SK-N-SH (cell line): Measurements from ENCODE around the gene FAM222A.

Experiments used
- EP300 ChIP-seq, 2 experiments: IDR thresholded peaks; 2 replicates each; pipeline versions ENCODE4 v1.4.0 to v1.6.1; 2012; ENCODE audit warnings: borderline replicate concordance in 1 of 2, low read depth in 1 of 2, low read length in 1 of 2
- NFIC ChIP-seq: IDR thresholded peaks from 2 replicates; pipeline ENCODE4 v1.4.0; 2012; ENCODE audit warnings: borderline replicate concordance
- SIN3A ChIP-seq: IDR thresholded peaks from 2 replicates; pipeline ENCODE4 v1.6.1; 2012; ENCODE audit warnings: low read depth, mild to moderate bottlenecking, low read length, moderate library complexity, borderline replicate concordance
- TCF12 ChIP-seq: IDR thresholded peaks from 2 replicates; pipeline ENCODE4 v1.4.0; 2012
- TEAD4 ChIP-seq: IDR thresholded peaks from 2 replicates; pipeline ENCODE4 v1.4.0; 2012; ENCODE audit warnings: mild to moderate bottlenecking, borderline replicate concordance; ENCODE audit not compliant: insufficient read depth
- TF ChIP-seq, protein P1 (sequence below): fragments of 150-350 bp; IDR thresholded peaks from 2 replicates; pipeline ENCODE4 v1.6.1; 2017; ENCODE audit warnings: antibody characterized with exemption, low read length, low read depth, borderline replicate concordance
- TF ChIP-seq, protein P2 (sequence below): fragments of 200-600 bp; sonication (generic); IDR thresholded peaks from 2 replicates; pipeline ENCODE4 v1.6.1; 2017; ENCODE audit warnings: antibody characterized with exemption, mild to moderate bottlenecking, moderate library complexity
- TF ChIP-seq, protein P3 (sequence below): IDR thresholded peaks from 2 replicates; pipeline ENCODE4 v1.6.1; 2012; ENCODE audit warnings: mild to moderate bottlenecking, low read depth, low read length, moderate library complexity
- TF ChIP-seq, protein P4 (sequence below): IDR thresholded peaks from 2 replicates; pipeline ENCODE4 v1.4.0; 2012; ENCODE audit warnings: low read depth

DNA sequence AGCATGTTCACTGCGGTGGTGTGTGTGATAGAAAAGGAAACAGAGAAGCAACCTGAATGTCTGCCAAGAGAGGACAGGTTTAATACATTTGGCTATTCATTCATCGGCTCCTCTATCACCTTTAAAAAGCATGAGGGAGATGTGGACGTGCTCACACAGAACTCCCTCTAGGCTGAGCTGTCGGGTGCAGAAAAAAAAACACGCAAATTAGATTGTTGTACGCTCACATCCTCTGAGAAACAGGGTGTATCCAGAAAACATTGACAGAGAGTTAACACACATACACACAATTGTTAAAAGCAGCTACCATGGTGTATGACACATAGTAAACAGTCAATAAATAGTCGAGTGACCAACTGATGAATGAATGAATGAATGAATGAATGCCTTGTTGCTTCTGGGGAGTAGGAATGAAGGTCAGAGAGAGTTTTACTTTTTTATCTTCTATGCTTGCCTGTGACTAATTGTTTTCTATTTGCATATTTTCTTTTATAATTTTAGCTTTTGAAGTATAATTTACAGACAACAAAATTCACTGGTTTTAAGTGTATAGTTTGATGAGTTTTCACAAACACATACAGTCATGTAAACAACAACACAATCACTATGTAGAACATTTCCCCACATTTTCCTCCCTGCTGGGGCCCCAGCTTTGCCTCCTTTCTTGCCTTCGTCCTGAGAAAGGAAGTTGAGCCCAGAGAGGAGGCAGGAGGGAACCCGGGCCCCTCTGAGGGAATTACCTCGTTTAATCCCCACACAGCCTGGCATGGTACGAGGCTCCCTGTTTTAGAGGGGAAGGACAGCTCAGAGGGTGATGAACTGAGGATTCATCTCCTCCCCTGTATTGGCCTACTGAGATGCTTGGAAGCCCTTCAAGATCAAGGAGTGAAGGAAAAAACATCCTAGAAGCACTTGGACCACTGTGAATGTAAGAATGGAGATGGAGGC, 19.7 kb upstream of the FAM222A start:
- TF ChIP-seq, protein P1, sequence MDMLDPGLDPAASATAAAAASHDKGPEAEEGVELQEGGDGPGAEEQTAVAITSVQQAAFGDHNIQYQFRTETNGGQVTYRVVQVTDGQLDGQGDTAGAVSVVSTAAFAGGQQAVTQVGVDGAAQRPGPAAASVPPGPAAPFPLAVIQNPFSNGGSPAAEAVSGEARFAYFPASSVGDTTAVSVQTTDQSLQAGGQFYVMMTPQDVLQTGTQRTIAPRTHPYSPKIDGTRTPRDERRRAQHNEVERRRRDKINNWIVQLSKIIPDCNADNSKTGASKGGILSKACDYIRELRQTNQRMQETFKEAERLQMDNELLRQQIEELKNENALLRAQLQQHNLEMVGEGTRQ = no peak
- TF ChIP-seq EP300 (IDR thresholded peaks at IDR 0.05; ENCODE audit: borderline replicate concordance in 1 of 2, low read depth in 1 of 2, low read length in 1 of 2) (no peak), SIN3A (no peak), TCF12 (no peak), NFIC (no peak), TEAD4 (no peak)
- TF ChIP-seq, protein P2, sequence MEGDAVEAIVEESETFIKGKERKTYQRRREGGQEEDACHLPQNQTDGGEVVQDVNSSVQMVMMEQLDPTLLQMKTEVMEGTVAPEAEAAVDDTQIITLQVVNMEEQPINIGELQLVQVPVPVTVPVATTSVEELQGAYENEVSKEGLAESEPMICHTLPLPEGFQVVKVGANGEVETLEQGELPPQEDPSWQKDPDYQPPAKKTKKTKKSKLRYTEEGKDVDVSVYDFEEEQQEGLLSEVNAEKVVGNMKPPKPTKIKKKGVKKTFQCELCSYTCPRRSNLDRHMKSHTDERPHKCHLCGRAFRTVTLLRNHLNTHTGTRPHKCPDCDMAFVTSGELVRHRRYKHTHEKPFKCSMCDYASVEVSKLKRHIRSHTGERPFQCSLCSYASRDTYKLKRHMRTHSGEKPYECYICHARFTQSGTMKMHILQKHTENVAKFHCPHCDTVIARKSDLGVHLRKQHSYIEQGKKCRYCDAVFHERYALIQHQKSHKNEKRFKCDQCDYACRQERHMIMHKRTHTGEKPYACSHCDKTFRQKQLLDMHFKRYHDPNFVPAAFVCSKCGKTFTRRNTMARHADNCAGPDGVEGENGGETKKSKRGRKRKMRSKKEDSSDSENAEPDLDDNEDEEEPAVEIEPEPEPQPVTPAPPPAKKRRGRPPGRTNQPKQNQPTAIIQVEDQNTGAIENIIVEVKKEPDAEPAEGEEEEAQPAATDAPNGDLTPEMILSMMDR = no peak
- TF ChIP-seq, protein P3, sequence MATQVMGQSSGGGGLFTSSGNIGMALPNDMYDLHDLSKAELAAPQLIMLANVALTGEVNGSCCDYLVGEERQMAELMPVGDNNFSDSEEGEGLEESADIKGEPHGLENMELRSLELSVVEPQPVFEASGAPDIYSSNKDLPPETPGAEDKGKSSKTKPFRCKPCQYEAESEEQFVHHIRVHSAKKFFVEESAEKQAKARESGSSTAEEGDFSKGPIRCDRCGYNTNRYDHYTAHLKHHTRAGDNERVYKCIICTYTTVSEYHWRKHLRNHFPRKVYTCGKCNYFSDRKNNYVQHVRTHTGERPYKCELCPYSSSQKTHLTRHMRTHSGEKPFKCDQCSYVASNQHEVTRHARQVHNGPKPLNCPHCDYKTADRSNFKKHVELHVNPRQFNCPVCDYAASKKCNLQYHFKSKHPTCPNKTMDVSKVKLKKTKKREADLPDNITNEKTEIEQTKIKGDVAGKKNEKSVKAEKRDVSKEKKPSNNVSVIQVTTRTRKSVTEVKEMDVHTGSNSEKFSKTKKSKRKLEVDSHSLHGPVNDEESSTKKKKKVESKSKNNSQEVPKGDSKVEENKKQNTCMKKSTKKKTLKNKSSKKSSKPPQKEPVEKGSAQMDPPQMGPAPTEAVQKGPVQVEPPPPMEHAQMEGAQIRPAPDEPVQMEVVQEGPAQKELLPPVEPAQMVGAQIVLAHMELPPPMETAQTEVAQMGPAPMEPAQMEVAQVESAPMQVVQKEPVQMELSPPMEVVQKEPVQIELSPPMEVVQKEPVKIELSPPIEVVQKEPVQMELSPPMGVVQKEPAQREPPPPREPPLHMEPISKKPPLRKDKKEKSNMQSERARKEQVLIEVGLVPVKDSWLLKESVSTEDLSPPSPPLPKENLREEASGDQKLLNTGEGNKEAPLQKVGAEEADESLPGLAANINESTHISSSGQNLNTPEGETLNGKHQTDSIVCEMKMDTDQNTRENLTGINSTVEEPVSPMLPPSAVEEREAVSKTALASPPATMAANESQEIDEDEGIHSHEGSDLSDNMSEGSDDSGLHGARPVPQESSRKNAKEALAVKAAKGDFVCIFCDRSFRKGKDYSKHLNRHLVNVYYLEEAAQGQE = no peak
- TF ChIP-seq, protein P4, sequence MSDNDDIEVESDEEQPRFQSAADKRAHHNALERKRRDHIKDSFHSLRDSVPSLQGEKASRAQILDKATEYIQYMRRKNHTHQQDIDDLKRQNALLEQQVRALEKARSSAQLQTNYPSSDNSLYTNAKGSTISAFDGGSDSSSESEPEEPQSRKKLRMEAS = no peak
